Bone marrow (tissue), 2 donors: ENCODE measurements around the gene MAU2.

Source experiments
- DNase-seq, 2 donors: peaks; one replicate each; lab custom pipeline; 2025; lab: John Stamatoyannopoulos, UW

Gene MAU2, protein sequence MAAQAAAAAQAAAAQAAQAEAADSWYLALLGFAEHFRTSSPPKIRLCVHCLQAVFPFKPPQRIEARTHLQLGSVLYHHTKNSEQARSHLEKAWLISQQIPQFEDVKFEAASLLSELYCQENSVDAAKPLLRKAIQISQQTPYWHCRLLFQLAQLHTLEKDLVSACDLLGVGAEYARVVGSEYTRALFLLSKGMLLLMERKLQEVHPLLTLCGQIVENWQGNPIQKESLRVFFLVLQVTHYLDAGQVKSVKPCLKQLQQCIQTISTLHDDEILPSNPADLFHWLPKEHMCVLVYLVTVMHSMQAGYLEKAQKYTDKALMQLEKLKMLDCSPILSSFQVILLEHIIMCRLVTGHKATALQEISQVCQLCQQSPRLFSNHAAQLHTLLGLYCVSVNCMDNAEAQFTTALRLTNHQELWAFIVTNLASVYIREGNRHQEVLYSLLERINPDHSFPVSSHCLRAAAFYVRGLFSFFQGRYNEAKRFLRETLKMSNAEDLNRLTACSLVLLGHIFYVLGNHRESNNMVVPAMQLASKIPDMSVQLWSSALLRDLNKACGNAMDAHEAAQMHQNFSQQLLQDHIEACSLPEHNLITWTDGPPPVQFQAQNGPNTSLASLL

DNA sequence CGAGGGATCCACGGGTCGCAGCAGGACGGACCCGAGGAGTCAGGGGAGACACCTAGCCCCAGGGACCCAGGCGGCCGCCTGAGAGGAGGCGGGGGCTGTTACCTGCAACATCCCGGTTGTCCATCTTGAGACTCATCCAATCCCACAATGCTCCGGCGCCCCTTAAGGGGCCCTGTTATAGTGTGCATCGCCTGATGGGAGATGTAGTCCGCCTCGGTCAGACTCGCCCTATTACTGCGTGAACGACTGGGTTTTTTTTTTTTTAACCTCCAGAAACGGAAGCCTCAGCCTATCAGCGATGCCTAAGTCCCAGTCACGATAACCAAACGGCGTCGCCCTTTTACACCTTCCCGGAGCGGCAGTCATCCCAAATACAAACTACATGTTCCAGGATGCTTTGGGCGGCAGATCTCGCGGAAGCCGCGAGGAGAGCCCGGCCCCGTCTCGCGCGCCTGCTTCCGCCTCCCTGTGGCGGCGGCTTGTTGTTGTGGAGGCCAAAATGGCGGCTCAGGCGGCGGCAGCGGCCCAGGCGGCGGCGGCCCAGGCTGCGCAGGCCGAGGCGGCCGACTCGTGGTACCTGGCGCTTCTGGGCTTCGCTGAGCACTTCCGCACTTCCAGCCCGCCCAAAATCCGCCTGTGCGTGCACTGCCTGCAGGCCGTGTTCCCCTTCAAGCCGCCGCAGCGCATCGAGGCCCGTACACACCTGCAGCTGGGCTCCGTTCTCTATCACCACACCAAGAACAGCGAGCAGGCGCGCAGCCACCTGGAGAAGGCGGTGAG lies at the start of gene MAU2, which contains the start of gene SUGP1:
Gene MAU2 (plus strand): TSS at position 469 of the 780 bp plus-strand sequence. CDS start 31 bp downstream, at position 500.
Gene SUGP1 (minus strand): TSS at position 149 of the 780 bp plus-strand sequence. CDS start 13 bp downstream, at position 136.
- peak; percentile 75 to 83 for DNase-seq

DNA sequence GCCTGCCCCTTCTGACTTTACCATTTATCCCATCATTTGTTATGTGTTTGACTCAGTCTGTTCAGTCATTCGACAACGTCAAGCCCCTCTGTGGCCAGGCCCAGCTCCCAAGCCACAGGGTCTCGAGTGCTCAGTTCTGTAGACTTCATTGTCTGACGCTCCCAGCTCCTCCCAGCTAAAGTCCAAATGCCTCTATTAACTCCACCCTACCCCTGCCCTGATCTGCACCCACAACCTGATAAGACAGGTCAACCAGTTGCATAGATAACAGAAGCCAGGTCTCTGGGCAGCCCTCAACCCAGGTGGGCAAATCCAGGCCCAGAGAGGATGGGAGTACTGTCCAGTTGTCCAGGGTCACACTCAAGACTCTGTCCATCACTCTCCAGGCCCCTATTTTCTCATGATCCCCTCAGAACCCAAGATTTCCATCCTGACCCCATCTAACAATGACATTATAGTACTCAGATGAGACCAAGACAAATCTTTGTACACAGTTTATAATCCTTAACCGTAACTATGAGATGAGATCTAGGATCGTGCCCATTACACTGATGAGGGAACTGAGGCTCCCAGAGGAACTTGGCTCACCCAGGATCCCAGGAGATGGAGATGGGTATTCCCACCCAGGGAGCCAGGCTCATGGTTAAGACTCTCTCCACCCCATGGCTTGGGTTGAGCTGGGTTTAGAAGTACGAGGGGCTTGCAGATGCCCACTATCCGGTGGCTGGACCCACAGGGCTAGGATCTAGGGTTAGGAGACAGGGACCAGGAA lies 48.6 kb upstream of the MAU2 start:
- no peak for DNase-seq

DNA sequence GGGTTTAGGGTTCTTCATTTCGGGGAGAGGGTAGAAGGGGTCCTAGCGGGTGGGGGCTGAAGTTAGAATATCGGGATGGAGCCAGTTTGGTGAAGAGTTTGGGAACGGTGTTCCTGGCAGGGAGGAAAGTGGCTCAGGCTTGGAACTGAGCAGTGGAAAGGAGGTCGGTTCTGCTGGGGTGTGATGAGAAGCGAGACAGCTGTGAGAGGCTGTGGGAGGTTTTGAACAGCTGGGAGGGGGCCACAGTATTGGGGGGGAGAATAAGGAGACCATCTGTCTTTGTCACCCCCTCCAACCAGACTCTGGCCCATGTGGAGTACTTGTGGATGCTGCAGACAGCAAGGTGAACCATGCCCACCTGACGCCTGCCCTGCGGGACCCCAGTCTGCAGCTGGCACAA lies 46.5 kb upstream of the MAU2 start:
- DNase-seq, result no peak

DNA sequence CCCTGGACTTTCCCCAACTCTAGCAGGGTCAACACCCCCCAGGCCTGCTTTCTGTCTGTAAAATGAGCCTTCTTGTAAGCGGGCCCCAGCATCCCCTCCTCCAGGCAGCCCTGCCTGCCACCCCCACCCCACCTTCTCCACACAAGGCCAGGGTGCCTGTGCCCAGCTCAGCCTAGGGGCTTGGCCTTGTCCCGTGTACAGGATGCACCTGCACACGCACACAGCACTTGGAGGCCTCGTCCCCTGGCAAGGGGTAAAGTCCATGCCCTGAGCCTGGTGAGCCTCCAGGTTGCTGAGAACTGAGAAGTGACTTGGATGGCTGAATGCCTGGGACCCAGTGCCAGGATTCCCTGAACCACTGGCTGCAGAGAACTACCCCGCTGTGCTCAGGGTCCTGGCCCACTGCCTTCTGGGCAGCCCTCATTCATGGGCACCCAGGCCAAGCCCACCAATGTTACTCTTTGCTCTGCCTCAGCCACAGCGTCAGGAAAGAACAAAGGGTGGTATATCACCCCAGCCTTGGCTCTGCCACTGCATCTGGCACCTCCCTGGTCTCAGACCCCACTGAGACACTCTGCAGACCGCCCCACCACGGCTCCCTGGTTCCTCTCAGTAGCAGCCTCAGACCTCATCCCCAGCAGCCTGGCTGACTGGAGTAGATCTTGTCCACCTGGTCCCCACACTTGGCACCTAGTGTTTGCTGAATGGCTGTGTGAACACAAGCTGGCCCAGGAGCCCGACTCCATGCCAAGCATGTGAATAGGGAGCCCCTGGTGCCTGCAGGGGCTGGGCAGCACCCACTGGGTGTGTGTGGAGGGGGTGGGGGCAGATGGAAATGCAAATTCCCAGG lies 45.7 kb upstream of the MAU2 start:
- no peak for DNase-seq

DNA sequence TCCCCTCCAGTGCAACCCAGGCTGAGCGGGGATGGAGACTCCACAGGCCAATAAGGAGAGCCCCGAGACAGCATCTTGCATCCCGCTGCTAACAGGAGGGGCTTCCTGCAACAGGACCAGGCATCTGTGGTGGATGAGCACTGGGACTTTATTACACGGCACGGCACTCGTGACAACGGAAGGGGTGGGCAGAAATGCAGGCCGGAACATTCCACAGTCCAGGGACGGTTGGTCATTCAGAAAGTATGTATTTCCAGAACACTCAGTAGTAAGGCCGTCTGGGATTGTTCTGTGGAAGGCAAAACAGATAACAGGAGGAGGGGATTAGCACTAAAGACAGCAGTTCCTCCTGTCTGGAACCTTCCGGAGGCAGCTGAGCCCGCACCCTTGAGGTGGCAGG lies 44.2 kb upstream of the MAU2 start:
- no peak for DNase-seq

DNA sequence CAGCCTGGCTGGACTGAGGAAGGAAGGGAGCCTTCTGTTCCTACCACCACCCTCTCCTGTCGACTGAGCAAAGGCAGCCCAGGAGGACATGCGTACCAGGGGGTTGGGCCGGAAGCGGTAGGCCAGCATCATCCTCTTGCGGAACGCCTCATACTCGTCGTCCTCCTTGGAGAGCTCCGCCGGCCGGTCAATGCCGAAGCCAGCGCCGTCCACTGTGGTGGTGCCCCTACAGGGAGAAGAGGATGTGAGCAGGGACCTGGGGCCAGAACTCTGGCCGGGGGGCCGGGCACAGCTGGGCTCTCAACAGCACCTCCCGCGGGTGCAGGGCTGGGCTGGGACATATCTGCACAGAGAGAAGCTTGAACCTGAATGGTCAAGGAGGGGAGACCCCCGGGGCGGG lies 43.8 kb upstream of the MAU2 start:
- DNase-seq, result no peak

DNA sequence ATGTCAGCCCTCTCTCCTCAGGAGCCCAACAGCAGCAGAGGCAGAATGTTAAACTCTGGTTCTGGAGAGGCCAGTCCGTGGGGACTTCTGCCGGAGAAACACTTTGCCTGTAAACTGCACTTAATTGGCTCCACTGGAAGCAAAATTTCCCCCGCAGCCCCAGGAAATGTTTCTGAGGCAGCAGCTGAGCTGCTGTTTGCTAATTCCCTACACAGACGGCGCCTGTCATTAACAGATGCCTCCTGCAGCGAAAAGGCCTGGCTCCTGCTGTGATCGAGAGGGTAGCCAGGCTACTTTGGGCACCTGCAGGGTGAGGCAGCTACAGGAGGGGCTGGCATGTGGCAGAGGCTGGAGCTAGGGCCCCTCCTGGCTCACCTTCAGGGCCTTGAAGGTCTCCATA lies 42.3 kb upstream of the MAU2 start:
- no peak for DNase-seq

DNA sequence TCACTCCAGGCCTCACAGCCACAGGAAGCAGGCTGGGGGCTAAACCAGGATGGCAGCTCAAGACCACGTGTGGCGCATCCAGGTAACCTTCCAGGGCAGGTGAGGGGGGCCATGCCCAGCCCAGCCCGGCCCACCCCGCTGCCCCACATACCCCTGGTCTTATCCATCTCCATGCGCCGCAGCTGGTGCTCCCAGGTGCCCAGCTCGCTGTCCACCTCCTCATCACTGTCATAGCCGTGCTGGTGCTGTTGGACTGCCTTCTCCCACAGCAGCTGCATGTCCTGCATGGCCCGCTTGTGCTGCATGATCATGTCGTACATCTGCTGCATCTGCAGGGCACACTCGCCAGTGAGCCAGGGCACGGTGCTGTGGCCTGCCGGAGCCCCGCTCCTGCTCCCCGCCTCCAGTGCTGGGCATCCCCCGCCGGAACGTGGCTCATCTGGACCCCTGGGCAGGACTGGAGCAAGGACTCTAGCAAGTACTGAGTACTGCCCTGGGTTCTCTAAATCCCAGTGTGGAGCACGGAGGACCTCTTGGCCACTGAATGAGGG lies 41.5 kb upstream of the MAU2 start:
- DNase-seq, result no peak

DNA sequence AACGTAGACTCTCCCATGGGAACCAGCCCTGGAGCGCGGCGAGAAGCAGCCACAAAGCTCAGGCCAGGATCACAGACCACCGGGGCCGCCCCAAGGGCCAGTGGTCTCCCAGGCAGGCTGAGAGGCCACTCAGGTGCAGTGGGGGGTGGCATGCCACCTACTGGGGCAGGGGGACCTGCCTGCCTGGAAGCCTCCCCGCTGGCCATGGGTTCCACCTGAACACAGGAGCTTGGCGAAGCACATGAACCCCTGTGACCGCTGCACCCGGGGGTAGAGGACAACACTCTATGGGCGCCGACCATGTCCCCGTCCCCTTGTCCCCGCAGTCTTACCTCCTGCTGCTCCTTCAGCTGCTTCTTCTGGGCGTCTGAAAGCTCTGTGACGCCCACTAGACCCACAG lies 40.8 kb upstream of the MAU2 start:
- DNase-seq, result no peak

DNA sequence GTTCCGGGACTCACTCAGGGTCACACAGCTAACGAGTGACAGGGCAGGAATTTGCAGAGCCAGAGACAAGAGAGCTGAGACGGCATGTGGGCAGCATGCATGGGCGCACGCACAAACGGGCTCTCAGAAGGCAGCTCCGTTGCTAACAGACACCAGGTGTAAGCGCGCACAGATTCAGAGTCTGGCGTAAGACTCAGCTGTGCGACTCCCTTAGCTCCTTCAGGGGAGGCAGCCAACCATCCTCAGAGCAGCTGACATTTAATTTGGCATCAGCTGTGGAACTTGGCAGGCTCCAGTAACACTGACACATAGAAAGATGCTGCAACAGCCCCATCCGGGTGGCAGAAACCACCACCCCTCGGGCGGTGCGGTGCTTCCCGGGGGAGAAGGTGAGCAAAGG lies 40.1 kb upstream of the MAU2 start:
- DNase-seq, result no peak

DNA sequence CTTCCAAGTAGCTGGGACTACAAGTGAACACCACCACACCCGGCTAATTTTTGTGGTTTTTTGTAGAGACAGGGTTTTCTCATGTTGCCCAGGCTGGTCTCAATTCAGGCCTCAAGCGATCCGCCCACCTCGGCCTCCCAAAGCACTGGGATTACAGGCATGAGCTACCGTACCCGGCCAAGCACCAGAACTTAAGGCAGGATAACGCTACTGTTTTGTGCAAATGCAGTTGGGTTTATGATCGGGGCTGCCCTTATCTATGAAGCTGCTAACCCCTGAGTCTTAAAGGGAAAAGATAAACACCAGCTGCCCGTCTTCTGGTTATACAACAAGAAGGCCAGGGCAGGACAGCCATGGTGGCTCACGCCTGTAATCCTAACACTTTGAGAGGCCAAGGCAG lies 34.9 kb upstream of the MAU2 start:
- no peak for DNase-seq

DNA sequence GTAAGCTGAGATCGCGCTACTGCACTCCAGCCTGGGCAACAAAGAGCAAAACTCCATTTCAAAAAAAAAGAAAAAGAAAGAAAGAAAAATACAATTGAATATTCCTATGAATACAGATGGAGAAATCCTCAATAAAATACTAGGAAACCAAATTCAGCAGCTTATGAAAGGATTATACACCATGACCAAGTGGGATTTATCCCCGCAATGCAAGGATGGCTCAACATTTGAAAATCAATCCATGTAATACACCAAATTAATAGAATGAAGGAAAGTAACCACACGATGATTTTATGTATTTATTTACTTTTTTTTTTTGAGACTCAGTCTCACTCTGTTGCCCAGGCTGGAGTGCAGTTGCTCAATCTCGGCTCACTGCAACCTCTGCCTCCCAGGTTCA lies 28.0 kb upstream of the MAU2 start:
- no peak for DNase-seq

DNA sequence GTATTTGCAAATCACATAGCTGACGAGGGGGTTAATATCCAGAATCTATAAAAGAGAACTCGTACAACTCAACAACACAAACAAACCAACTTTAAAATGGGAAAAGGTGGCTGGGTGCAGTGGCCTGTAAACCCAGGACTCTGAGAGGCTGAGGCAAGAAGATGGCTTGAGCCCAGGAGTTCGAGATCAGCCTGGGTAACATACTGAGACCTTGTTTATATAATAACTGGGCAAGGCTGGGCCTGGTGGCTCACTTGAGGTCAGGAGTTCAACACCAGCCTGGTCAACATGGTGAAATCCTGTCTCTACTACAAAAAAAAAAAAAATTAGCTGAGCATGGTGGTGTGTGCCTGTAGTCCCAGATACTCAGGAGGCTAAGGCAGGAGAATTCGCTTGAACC lies 25.7 kb upstream of the MAU2 start:
- DNase-seq, result no peak

DNA sequence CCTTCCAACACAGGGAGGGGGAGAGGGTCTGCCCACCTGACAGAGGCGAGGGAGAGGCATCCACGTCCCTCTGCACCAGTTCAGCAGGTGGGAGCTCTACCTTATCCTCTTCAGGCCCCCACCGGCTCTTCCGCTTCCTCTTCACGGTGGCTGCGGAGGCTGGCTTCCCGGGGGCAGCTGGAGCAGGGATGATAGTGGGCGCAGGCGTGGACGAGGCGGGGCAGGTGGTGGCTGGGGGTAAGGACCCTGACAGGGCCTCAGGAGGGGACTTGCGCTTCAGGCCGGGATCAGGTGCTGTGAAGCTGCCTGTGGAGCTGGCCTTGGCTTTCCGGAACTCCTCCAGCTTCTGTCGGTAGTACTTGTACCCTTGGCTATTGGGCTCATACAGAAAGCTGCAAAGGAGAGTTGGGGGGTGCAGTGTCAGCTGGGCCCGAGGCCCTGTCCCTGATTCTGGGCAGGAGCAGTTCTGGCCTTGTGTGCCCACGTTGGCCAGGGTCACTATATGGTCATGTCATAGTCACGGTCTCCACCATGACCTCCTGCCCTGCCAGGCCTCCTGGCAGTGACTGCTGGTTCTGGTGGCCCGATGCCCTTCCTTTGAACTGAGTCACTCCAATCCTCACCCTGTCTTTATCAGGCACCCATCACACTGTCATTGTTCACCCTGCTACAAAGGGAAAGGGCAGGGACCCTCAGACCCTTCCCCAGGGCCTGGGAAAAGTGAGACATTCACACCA lies 23.5 kb upstream of the MAU2 start:
- no peak for DNase-seq

DNA sequence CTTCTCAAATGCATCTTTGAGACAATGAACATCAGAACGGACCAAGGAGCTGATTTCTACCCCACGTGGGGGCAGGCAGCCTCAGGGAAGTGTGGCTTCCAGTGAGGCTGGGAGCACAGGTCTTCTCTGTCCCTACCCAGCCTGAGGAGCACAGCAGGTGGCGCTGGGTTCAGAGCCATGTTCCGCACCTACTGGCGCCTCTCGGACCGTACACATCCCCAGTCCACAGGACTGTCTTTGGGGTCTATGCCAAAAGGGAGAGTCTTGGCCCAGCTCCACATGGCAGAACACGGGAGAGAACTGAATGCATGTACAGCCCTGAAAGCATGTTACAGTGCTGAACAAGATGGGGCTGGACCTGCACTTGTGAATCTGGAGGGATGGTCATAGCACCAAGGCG lies 22.9 kb upstream of the MAU2 start:
- no peak for DNase-seq

DNA sequence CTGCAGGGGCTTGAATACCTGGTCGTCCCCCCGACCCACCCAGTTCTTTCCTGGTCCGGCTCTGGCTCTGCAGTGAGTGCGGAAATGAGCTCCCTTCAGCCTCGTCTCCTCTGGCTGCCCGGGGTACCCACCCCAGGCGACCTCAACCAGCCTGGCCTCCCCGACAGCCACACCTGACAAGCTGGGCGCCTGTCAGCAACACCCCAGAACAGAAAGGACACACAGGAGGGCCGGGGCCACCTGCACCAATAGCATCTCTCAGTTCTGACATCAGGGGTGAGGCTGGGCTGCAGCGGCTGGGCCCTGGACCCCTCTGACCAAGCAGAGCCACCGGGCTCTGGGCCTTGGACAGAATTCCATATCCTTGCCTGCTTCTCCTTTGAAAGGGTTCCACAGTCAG lies 20.0 kb upstream of the MAU2 start:
- DNase-seq, result no peak

DNA sequence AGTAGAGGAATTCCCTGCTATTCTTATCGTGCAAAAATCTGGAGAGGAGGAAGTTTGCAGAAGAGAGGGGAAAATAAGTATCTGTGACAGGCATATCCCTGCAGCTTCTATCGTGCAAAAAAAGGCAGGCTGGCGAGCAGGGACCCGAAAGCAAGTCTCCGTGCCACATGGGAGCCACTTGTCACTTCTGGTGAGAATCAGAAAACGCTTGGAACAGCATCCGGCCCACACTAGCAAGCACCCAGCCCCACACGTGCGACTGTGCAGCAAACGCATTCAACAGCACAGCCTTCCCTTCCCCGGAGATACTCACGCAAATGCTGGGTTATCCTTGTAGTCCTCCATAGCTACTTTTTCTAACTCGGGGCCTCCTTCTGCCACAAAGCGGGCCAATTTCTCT lies 17.2 kb upstream of the MAU2 start:
- no peak for DNase-seq

DNA sequence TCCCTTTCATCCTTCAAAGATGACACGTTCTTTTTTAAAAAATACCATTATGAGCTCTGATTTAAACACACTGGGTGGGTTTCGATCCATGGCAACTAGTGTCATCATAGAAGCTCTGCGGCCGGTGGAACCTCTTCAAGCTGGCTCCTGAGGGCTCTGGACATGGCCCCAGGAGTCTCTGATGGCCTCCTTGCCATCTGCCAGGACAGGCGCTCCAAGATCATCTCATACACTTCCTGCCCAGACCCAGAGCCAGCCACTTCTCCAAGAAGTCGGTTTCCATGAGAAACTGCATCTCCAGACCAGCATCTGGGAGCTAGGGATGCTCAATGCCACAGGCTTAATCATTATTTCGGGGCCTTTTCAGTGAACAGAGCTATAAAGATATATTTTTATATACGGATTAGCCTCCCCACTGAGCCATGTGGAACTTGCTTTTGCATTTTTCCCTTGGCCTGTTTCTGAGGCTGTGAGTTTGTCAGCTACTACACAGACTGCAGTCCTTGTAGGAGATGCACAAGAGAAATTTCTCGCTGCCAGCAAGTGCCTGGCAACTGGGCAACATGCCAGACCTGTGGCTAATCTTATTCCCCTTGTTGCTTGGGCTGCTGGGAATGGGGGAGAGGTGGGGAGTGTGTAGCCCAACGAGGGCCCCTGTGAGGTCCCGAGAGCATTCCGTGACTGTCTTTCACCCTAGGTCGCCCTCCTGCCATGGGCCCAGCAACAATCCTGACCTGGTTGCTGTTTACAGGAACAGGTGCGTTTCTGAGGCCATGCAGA lies 16.3 kb upstream of the MAU2 start:
- no peak for DNase-seq

DNA sequence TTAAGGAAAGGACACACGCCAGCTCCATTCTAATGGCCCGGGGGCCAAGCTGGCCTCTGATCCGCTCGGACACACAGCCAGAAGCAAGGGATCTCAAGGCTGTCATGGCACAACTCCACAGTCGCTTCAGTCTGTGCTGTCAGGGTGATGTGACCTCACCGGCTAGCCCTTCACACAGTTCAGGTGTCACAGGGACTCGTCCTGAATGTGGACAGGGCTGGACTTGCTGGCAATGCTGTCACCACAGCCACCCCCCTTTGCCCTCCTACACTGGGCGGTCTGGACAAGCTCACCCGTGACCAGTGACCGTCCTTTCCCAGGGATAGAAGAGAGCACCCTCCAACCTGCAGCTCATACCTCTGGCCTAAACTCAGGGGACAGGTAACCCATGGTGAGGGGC lies 15.6 kb upstream of the MAU2 start:
- no peak for DNase-seq
